Limb (tissue), 2 donors: Measurements from ENCODE around the gene HIPK3.
A peak's percentile ranks its signal among the peaks of the same experiment; 100 is the strongest.
"Not testable (repeated sequence)": the region's sequence is repeated elsewhere in the genome, so short reads cannot be mapped to it uniquely, and the experiment has no call there.

Experiments
- DNase-seq, 2 donors: peaks; one replicate each; pipeline ENCODE4 v3.0.0-alpha.2; 2016; ENCODE audit errors: extremely low spot score in 2 of 2

The HIPK3 gene

GRCh38 chr11:33358150-33358831 is 101.1 kb downstream of the HIPK3 start:
- DNase-seq: no peak

- no peak for DNase-seq
These were observed 103.5 kb downstream of the HIPK3 start for GRCh38 chr11:33360642-33361041.

GRCh38 chr11:33362051-33362910 is 105.1 kb downstream of the HIPK3 start:
- peak in 1 of 2 donors; percentile 78 for DNase-seq

GRCh38 chr11:33366918-33367317 is 109.7 kb downstream of the HIPK3 start:
- no peak for DNase-seq

GRCh38 chr11:33368475-33368874 is 111.3 kb downstream of the HIPK3 start:
- DNase-seq: not testable (repeated sequence)

- DNase-seq: no peak
These were observed 111.8 kb downstream of the HIPK3 start for GRCh38 chr11:33368931-33369330.

GRCh38 chr11:33373636-33374035 is 116.5 kb downstream of the HIPK3 start:
- no peak for DNase-seq

GRCh38 chr11:33375236-33375635 is 118.1 kb downstream of the HIPK3 start:
- no peak for DNase-seq

- peak in 1 of 2 donors; percentile 74 for DNase-seq
These were observed 118.6 kb downstream of the HIPK3 start, which contains the start of gene KIAA1549L for GRCh38 chr11:33375688-33376311. Gene KIAA1549L (plus strand): TSS chr11:33376108.

- peak in 1 of 2 donors; percentile 63 for DNase-seq
These were observed 119.4 kb downstream of the HIPK3 start for GRCh38 chr11:33376331-33377310.

GRCh38 chr11:33377412-33378370 is 120.5 kb downstream of the HIPK3 start:
- DNase-seq: no peak

GRCh38 chr11:33379947-33380346 is 122.8 kb downstream of the HIPK3 start:
- no peak for DNase-seq

GRCh38 chr11:33383075-33383919 is 126.1 kb downstream of the HIPK3 start:
- no peak for DNase-seq

- no peak for DNase-seq
These were observed 126.7 kb downstream of the HIPK3 start for GRCh38 chr11:33383920-33384209.

GRCh38 chr11:33384220-33384619 is 127.0 kb downstream of the HIPK3 start:
- no peak for DNase-seq

- DNase-seq: no peak
These were observed 130.4 kb downstream of the HIPK3 start for GRCh38 chr11:33387581-33387980.

GRCh38 chr11:33387996-33388395 is 130.8 kb downstream of the HIPK3 start:
- DNase-seq: no peak

GRCh38 chr11:33388793-33389525 is 131.8 kb downstream of the HIPK3 start:
- DNase-seq: no peak
